Effector CD4-positive, alpha-beta T cell (primary cell): ENCODE measurements around the gene ABI3.
A peak's percentile ranks its signal among the peaks of the same experiment; 100 is the strongest.
"Not testable (repeated sequence)": the region's sequence is repeated elsewhere in the genome, so short reads cannot be mapped to it uniquely, and the experiment has no call there.

Experiments
- DNase-seq: peaks from one replicate; pipeline ENCODE4 v3.0.0-alpha.2; 2020

The ABI3 gene

GRCh38 chr17:49259663-49260010 lies 49.1 kb downstream of the ABI3 start:
- no peak for DNase-seq

- peak; percentile 9 for DNase-seq
Measured at GRCh38 chr17:49260011-49260816, 49.7 kb downstream of the ABI3 start.

GRCh38 chr17:49260817-49261291 lies 50.3 kb downstream of the ABI3 start:
- no peak for DNase-seq

GRCh38 chr17:49261540-49261939 lies 51.0 kb downstream of the ABI3 start:
- not testable (repeated sequence) for DNase-seq

- DNase-seq = no peak
Measured at GRCh38 chr17:49266233-49266632, 55.7 kb downstream of the ABI3 start.

GRCh38 chr17:49267912-49268311 lies 57.4 kb downstream of the ABI3 start:
- DNase-seq = no peak

GRCh38 chr17:49269356-49269755 lies 58.8 kb downstream of the ABI3 start:
- DNase-seq = no peak
